SU-DHL-6 (cell line): ENCODE measurements around the gene NDST4.

Source experiments
- EZH2phosphoT487 ChIP-seq: fragments of 200-600 bp; sonication (generic), shearing (Covaris generic); conservative IDR thresholded peaks from 2 replicates; pipeline ENCODE4 v1.6.1; 2018; ENCODE audit warnings: mild to moderate bottlenecking, antibody characterized with exemption, low read length, moderate library complexity, mixed read lengths
- TF ChIP-seq, protein P1 (sequence below): fragments of 200-600 bp; sonication (generic); IDR thresholded peaks from one replicate; pipeline ENCODE4 v1.5.1; 2017; ENCODE audit warnings: antibody characterized with exemption, mild to moderate bottlenecking, low read length, moderate library complexity; ENCODE audit not compliant: insufficient read depth, poor library complexity, severe bottlenecking

DNA sequence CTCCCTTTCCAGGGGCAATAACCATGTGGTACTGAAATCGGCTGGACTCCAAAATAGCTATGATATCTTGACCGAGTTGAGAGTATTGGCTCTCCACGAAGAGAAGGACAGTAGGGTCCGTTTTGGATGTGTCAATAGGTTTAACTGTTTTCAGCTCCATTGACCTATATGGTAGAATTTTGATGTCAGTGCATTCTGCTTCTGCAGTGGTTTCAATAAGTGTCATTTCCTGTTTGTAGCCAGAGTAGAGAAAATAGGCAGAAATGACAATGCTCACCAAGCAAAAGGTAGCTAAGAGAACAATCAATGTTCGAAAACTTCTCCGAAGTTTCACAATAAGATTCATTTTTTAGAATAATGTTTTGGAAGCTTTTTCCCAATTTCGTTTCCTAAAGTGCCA, 36.7 kb downstream of the NDST4 start:
- TF ChIP-seq, protein P1, sequence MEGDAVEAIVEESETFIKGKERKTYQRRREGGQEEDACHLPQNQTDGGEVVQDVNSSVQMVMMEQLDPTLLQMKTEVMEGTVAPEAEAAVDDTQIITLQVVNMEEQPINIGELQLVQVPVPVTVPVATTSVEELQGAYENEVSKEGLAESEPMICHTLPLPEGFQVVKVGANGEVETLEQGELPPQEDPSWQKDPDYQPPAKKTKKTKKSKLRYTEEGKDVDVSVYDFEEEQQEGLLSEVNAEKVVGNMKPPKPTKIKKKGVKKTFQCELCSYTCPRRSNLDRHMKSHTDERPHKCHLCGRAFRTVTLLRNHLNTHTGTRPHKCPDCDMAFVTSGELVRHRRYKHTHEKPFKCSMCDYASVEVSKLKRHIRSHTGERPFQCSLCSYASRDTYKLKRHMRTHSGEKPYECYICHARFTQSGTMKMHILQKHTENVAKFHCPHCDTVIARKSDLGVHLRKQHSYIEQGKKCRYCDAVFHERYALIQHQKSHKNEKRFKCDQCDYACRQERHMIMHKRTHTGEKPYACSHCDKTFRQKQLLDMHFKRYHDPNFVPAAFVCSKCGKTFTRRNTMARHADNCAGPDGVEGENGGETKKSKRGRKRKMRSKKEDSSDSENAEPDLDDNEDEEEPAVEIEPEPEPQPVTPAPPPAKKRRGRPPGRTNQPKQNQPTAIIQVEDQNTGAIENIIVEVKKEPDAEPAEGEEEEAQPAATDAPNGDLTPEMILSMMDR, result no peak
- no peak for TF ChIP-seq EZH2phosphoT487
